NB4 (cell line): ENCODE measurements around the gene TRMT61A.

Experiments
- CTCF ChIP-seq: IDR thresholded peaks from one replicate; pipeline ENCODE4 v1.5.1; 2012; ENCODE audit warnings: low read depth, low read length
- MAX ChIP-seq: IDR thresholded peaks from 2 replicates; pipeline ENCODE4 v1.6.1; 2011; ENCODE audit warnings: low read depth, low read length

GRCh38 chr14:103552846-103553210 lies 23.8 kb downstream of the TRMT61A start:
- TF ChIP-seq CTCF, result no peak
- no peak for TF ChIP-seq MAX
